Neural crest cell (in vitro differentiated cells): ENCODE data around the gene NTMT1. TPM values are rescaled to one million over a fixed set of nuclear protein-coding genes. Genes with fewer than 3 reads are reported as not detected.

Experiments used
- DNase-seq: peaks from one replicate; pipeline ENCODE4 v3.0.0; 2021; ENCODE audit warnings: low read depth, mixed read lengths, low spot score
- H3K27ac Mint-ChIP-seq: one replicate; pipeline ENCODE4 v1.8.0; 2021; ENCODE audit warnings: mild to moderate bottlenecking, mixed read lengths; ENCODE audit not compliant: unreplicated experiment
- H3K27me3 Mint-ChIP-seq: 2 replicates; pipeline ENCODE4 v1.8.0; 2021; ENCODE audit warnings: low read depth, mild to moderate bottlenecking, mixed read lengths
- H3K36me3 Mint-ChIP-seq: 2 replicates; pipeline ENCODE4 v1.8.0; 2021; ENCODE audit warnings: low read depth, mild to moderate bottlenecking, mixed read lengths
- H3K4me1 Mint-ChIP-seq: 2 replicates; pipeline ENCODE4 v1.8.0; 2021; ENCODE audit warnings: mixed read lengths
- H3K4me3 Mint-ChIP-seq: one replicate; pipeline ENCODE4 v1.8.0; 2021; ENCODE audit warnings: mild to moderate bottlenecking, mixed read lengths
- H3K9me3 Mint-ChIP-seq: 2 replicates; pipeline ENCODE4 v1.8.0; 2021; ENCODE audit warnings: mixed read lengths
- total RNA-seq: library from RNA; stranded (reverse); gene quantifications from 2 replicates; pipeline ENCODE4 v1.2.1, GENCODE V29; 2021
- TF ChIP-seq, protein P1 (sequence below): fragments of 200-600 bp; sonication (generic); conservative IDR thresholded peaks from 2 replicates; pipeline ENCODE4 v1.5.0; 2021; ENCODE audit warnings: antibody characterized with exemption, mild to moderate bottlenecking

The NTMT1 gene
- total RNA-seq, 1 donor from 2014 or later: 51.8 TPM

GRCh38 chr9:129646654-129647053 lies 20.7 kb downstream of the NTMT1 start:
- TF ChIP-seq, protein P1, sequence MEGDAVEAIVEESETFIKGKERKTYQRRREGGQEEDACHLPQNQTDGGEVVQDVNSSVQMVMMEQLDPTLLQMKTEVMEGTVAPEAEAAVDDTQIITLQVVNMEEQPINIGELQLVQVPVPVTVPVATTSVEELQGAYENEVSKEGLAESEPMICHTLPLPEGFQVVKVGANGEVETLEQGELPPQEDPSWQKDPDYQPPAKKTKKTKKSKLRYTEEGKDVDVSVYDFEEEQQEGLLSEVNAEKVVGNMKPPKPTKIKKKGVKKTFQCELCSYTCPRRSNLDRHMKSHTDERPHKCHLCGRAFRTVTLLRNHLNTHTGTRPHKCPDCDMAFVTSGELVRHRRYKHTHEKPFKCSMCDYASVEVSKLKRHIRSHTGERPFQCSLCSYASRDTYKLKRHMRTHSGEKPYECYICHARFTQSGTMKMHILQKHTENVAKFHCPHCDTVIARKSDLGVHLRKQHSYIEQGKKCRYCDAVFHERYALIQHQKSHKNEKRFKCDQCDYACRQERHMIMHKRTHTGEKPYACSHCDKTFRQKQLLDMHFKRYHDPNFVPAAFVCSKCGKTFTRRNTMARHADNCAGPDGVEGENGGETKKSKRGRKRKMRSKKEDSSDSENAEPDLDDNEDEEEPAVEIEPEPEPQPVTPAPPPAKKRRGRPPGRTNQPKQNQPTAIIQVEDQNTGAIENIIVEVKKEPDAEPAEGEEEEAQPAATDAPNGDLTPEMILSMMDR: no peak
- no peaks in the 10 kb centered on the region for H3K27me3 Mint-ChIP-seq
- H3K4me3 Mint-ChIP-seq: peak overlapping the region; percentile 42
- H3K27ac Mint-ChIP-seq: no peak overlapping the region
- H3K9me3 Mint-ChIP-seq: no peaks in the 10 kb centered on the region
- DNase-seq: no peak
- H3K36me3 Mint-ChIP-seq: no peaks in the 10 kb centered on the region
- H3K4me1 Mint-ChIP-seq: peaks cover 19% of the 10 kb centered on the region

DNA sequence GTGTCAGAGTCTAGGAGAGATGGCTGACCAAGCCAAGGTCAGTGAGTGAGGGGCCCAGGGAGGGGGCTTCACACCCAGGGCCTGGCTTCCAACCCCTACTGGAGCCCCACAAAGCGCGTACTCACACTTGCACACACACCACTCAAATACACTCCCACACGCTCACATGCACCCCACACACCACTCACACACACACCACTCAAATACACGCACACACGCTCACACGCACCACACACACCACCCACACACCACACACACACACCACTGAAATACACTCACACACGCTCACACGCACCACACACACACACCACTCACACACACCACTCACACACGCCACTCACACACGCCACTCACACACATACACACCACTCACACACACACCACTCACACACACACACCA lies 21.7 kb downstream of the NTMT1 start:
- no peaks in the 10 kb centered on the region for H3K36me3 Mint-ChIP-seq
- TF ChIP-seq, protein P1: no peak
- DNase-seq: no peak
- peaks cover 15% of the 10 kb centered on the region for H3K4me1 Mint-ChIP-seq
- H3K9me3 Mint-ChIP-seq: no peaks in the 10 kb centered on the region
- H3K27me3 Mint-ChIP-seq: no peaks in the 10 kb centered on the region
- peak overlapping the region; percentile 15 for H3K27ac Mint-ChIP-seq
- no peak overlapping the region for H3K4me3 Mint-ChIP-seq

GRCh38 chr9:129648092-129648763 lies 22.3 kb downstream of the NTMT1 start:
- Mint-ChIP-seq H3K4me3 (peak overlapping the region; percentile 57), H3K27me3 (no peaks in the 10 kb centered on the region), H3K4me1 (peaks cover 14% of the 10 kb centered on the region), H3K27ac (peak overlapping the region; percentile 15), H3K36me3 (no peaks in the 10 kb centered on the region), H3K9me3 (no peaks in the 10 kb centered on the region)
- DNase-seq: no peak
- TF ChIP-seq, protein P1: no peak

DNA sequence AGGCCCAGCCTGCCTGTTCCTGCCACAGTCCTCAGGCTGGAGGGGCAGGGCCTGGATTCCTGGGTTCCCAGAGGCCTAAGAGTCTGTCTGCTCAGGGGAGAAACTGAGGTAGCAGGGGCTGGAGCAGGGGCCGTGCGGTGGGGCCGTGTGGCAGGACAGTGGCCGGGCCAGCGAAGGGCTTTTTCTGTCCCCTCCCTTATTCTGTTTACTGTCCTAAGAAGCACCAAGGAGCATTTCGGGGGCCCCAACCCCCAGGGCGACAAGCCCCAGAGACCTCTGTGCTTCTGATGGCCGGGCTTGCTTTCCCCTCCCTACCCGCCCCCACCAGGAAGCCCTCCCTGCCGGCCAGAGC lies 22.8 kb downstream of the NTMT1 start:
- H3K27ac Mint-ChIP-seq: no peak overlapping the region
- H3K9me3 Mint-ChIP-seq: no peaks in the 10 kb centered on the region
- peaks cover 18% of the 10 kb centered on the region for H3K4me1 Mint-ChIP-seq
- TF ChIP-seq, protein P1: no peak
- H3K36me3 Mint-ChIP-seq: no peaks in the 10 kb centered on the region
- H3K4me3 Mint-ChIP-seq: no peak overlapping the region
- no peaks in the 10 kb centered on the region for H3K27me3 Mint-ChIP-seq
- DNase-seq: no peak

DNA sequence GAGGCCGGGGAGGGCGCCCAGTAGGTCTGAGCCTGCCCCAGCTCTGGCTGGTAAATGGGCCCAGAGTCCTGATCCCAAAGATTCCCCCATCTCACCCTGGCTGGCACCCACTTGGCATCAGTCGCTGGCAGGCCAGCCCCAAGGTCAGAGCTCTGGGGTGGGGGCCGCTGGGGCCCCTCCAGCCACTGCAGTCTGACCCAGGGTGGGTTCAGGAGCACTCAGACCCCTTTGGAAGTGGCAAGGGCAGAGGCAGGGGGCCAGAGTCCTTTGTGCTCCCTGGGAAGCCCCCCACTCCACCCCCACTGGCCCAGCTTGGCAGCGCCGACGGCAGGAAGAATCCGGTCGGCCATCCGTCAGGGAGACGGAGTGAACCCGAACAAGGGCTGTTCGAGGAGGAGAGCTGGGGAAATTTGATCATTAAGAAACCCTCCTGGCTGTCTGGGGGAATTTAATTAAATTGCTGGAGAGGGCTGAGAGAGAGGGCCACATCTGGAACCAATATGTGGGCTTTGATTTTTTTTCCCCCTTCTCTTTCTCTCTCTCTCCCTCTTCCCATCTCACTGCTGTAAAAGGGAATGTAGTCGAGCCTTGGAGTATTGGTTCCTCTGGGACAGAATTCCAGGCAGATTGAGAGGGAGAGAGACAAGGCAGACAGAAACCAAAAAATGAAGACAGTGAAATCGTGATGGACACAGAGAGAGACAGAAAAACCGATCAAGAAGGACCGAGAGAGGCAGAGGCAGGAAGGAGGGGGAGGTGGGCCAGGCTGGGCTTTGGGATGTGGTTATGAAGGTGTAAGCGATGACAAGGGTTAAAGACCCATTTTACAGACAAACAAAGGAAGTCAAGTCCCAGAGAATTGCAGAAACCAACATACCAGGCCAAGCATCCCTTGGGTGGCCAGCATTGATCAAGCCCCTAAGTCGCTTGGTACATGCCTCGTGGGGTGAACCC lies 24.0 kb downstream of the NTMT1 start:
- Mint-ChIP-seq H3K4me3 (no peak overlapping the region), H3K27ac (peak overlapping the region; percentile 43), H3K4me1 (peaks cover 25% of the 10 kb centered on the region), H3K27me3 (no peaks in the 10 kb centered on the region), H3K36me3 (no peaks in the 10 kb centered on the region), H3K9me3 (no peaks in the 10 kb centered on the region)
- no peak for DNase-seq
- TF ChIP-seq, protein P1: no peak
